ENCODE results near the gene NR2F1. TPM values are rescaled to one million over a fixed set of nuclear protein-coding genes. Genes with fewer than 3 reads are reported as not detected.

The NR2F1 gene
- polyA plus RNA-seq, 4 donors, result 195 to 266 (median 239) TPM

DNA sequence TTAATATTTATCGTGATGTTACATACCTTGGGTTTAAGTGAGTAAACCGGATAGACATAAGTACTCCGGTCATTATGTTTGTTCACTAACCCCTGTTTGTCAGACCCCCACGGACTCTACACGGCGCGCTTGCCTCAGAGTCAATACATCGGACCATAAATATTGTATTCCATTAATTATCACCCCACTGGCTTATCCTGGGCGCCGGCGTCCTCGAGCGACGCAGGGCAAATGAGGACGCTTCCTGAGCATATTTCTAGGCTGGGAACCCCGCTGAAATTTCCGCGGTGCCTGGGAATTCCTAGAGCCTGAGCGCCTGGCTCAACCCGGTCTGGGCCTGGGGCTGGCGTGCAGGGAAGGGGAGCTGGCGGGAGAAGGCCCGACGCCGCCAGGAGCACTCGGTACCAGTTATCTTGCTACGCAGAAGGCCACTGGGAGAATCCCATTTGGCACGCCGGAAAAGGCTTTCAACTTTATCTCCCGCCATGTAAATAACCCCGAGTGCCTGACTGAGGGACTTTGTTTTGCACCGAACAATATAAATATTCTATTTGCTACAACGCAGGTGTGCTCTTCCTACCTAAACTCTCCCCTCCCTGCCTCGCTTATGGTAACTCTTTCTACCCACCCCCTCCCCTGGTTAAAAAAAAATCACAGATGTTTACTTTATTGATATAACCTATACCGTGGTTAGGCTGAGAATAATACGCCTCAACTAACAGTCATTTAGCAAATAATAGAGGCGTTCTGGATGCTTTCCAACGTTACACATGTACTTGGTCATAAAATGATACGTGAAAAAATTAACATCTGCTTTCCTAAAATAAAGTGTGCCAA lies 19.4 kb downstream of the NR2F1 start:
- no peak for DNase-seq (ENCODE audit: low read depth in 4 of 4, low spot score in 3 of 4)

DNA sequence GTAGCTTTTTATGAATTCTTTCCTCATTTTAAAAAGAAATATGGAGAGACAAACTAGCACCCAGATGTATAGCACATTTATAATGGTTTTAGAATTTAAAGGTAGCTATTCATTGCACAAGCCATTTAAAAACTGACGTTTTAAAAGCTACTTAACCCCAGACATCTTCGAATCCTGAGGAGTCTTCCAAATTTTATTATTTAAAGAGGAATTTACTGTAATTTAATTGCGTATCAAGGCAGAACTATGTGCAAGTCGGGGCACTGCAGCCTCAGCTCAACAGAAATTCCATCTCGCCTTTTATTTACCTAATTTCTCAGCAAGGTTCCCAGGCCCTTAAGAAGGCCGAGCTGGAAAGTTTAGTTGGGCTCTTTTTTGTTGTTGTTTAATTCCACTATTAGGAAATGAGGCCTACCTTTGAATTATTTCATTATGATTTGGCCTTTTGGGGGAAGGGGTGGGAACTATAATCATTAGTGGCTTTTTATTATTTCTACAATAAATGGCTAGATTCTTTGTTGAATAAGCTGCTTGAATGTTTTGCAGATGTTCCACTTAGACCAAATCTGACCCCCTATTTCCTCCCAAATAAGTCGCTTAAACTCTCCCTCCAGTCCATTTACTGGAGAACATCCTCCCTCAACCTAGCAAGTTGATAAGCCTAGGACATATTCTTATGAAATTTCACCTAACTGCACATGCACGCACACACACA lies 20.2 kb downstream of the NR2F1 start:
- DNase-seq (ENCODE audit: low read depth in 4 of 4, low spot score in 3 of 4), result no peak

DNA sequence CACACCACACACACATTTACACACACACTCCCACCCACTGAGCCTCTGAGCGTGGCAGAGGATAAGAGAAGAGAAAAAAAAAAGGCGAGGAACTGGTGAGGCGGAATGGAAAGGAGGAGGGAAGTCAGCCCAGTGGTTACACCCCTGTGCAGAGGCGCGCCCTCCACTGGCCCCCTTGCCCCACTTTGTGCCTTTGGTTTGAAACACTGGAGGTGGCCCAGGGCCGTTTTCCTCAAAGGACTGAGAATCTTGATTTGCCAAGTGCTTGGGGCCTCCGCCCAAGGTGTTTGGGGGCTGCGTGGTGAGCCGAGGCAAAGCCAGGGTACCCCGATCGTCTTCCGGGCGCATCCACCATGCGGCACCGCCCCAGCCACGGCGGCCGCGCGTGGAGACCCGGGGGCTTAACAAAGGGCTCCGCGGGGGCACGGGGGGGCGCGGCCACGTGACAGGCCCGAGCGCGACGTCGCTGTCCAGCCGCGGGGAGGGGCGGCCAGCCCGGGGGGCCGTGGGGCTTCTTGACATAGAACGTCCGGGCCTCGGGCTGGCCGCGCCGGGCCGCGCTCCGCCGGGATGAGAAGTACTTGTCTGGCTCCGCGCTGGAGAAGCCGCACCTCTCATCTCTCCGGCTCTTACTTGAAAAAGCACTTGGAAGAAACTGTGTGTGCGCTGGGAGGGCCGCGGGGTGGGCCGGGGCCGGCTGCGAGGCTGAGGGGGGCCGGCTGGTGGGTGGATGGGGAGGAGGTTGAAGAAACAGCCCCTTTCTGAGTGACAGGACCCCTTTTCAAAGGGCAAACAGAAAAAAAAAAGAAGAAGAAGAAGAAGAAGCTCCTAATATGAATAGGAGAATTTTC lies 21.0 kb downstream of the NR2F1 start:
- DNase-seq (ENCODE audit: low read depth in 4 of 4, low spot score in 3 of 4), result no peak

DNA sequence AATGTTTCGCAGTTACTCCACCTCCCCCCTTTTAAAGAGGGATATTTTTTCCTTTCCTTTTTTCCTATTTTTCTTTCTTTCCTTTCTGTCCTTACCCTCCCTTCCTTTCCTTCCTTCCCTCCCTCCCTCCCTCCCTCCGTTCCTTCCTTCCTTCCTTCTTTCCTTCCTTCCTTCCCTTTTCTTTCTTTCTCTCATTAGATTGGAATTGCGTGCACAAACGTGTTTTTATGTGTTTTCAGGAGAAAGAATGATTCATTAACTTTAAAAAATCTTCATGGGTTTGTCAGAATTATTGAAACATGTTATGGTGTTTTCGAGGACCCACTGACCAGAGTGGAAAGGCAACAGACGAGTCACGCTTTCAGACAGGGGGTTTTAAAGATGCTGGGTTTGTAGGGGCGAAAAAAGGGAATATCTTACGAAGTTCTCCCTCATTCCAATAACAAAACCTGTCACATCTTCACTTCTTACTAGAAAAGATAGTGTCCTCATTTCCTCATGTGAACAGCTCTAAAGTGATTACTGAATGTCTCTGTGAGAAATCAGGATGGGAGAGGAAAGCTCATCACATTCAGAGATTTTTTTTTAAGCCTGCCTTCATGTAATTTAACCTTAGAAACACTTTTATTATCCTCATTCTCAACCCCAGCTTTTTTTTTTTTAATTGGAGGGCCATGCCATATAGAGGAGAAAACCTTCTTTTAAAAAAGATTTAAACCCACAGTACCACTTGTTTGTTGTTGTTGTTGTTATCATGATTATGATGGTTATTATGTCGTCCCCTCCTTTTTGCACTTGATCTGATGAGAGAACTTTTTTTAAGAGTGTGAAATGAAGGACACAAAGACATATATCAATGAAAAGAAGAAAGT lies 21.9 kb downstream of the NR2F1 start:
- no peak for DNase-seq (ENCODE audit: low read depth in 4 of 4, low spot score in 3 of 4)

DNA sequence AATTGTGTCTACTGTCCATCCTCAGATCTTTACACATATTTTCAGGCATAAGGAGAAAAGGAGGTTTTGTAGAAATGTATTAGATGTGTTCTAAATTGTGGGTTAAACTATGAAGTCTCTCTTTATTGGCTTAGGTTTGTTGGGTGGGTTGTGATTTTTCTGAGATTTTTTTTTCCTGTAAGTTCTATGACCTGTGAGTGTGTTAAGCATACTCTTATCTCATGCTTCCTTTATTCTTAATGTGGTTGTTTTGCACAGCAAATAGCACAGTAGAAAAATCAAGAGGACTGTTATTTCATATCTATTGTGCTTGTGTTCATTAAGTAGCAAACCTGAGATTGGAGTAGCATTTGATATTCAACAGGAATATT lies 23.3 kb downstream of the NR2F1 start:
- DNase-seq (ENCODE audit: low read depth in 4 of 4, low spot score in 3 of 4), result no peak

DNA sequence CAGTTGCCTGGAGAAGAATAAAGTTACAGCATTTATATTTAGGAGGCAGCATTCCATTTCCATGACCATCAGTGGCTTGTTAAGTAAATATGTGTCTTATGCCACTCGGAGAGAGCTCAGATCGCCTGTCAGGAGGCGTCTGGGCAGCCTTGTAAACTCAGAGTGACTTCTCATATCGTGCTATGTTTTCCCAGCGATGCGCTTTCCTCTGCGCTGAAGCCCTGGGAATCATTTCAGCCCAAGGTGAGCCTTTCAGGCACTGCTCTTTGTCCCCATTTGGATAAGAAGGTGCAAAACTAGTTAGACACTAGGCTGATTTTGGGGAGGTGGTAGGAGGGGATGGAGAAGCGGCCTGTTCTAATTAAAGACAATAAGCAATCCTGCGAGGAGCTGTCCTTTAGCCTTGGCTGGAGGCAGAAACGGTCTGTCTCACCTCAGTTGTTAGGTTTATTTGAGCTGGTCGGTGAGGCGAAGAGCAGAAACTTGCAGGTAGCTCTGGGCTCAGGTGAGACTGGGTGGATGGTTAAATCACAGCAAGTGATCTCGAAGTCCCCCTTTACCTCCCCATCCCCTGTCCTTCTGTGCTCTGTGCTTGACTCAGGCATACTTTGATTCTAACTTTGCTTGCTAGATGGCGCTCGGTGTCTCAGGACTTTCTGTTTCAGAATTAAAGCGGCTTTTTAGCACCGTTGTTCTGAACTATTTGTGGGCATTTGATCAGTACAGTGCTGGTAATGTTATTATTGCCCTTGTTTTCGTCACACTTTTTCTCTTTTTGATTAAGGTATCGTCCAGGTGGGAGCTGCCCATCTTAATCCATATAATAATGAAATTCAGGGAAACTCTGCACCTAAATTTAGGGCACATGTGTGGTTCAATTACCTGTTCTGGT lies 24.6 kb downstream of the NR2F1 start:
- no peak for DNase-seq (ENCODE audit: low read depth in 4 of 4, low spot score in 3 of 4)

DNA sequence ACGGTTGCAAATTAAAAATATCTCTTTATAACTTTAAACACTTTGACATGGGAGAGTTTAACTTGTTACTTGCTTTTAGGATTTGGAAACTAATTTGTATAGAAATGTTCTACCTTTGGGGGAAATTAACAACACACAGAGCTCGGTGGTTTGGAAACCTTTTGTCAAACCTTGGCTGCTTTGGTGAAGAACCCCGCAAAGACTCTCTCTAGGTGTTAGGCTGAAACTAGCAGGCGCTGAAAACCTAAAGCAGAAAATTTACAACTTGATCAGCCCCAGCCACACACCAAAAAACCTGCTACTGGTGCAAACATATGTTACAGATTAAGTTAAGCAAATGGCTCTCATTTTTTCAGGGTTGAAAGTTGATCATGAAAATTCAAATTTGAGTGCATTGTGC lies 25.8 kb downstream of the NR2F1 start:
- no peak for DNase-seq (ENCODE audit: low read depth in 4 of 4, low spot score in 3 of 4)

DNA sequence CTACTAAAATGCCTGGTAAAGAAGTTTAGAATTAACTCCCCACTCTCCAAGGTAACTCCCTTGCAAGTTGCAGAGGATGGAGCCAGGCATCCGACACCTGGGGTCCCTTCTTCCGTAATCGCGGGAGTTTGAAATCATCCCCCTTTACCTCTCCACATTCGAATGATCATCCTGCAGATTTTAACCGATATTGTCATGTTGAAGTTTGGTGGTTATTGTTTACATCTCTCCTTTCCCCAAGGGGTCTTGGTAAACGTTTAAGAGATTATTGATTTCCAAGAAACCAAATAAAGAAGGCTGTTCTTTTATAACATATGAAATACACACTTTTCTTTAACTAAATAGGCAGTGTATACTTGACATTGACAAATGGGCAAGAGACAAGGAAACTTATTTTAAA lies 26.7 kb downstream of the NR2F1 start:
- no peak for DNase-seq (ENCODE audit: low read depth in 4 of 4, low spot score in 3 of 4)

DNA sequence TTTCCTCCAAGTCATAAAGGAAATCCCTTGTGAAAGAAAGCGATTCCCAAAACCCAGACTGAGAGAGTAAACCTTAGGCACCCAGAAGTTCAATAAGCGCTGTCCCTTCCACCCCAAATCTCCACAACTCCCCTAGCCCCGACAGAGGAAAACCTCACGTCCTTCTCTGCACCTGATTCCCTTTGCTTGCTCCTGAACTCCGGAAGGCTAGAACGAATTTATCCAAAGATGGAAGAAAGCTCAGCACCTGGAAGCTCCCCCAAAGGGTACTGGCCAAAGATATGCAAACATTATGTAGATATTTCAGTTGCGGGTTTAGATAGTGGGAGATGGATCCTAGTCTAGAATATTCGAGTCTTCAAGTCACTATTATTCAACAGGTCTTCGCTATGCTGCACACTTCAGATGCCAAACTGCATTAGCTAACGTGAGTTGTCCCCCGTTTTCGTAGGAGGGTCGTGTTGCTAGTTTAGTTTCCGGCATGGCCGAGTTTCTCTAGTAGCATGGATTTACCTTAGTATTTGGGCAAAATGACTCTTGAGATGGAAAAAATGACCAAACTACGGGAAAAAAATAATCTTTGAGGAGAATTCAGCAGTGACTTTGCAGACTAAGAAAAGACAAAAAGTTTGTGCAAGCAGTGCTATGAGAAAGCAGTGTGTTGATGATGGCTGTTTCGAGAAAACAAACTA lies 27.7 kb downstream of the NR2F1 start:
- DNase-seq (ENCODE audit: low read depth in 4 of 4, low spot score in 3 of 4), result no peak

DNA sequence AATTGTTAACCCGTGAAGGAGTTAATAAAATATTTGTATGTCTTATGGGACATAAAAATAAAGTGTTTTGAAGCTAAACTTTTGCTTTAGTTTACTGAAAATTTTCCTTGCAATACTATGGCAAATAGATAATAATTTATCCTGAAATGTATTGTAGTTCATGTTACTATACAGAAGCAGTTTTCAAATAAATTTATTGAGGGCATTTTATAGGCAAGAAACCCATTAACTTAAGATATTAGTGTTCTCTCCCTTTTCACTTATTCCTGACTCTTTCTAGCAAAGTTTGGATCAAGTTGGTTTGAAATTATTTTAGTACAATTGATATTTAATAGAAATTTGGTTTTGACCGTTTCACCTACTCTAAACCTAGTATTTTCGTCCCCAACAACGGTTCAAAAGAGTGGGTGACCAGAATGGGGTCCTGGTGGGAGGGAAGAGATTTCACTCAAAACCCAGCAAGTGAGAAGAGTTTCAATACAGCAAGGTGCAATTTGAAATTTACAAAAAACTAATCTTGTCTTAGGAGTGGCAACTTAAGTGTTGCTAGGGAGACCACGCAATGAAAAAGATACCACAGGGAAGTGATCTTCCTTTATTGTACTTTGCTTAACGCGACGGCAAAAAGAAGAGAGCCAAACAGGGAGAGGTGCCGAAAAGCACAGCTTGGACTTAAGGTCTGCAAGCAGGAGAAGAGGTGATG lies 28.4 kb downstream of the NR2F1 start:
- no peak for DNase-seq (ENCODE audit: low read depth in 4 of 4, low spot score in 3 of 4)

DNA sequence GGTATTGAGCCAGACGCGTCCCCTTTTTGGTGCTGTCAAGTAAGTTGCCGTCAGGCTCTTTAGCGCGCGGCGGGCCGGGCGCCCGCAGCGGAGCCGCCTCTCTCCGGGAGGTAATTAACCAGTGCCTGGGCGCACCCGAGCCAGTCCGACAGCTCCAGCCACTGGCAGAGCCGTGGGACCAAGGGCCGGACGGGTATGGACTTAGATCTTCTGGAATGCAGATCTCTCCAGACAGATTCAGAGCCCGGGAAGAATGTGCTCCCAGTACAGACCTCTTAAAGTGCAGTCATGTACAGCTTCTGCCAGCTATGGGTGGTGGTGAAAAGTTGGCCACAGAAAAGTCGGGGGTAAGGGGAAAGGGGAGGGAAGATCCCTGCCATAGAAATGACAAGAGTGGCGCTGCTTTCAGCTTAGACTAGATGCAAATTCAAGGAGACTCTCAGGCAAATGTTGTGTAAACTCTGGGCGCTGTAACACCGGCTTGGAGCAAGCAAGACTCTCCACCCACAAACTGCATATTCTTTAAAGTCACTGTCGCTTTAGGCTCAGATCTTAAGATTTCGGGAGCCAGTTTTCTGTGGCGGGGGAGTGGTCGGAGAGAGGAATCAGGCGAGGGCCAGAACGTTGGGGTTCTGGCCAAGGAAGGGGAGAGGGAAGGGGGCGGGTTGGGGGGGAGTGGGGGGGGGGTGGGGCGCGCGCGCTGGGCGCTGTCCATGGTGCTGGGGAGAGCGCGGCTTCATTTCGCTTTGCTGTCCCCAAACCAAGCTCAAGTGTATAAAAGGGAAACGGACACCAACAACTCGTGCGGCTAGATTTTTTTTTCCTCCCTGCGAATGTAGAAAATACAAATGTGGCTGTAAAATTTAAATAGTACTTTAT lies 29.2 kb downstream of the NR2F1 start:
- DNase-seq (ENCODE audit: low read depth in 4 of 4, low spot score in 3 of 4), result no peak

DNA sequence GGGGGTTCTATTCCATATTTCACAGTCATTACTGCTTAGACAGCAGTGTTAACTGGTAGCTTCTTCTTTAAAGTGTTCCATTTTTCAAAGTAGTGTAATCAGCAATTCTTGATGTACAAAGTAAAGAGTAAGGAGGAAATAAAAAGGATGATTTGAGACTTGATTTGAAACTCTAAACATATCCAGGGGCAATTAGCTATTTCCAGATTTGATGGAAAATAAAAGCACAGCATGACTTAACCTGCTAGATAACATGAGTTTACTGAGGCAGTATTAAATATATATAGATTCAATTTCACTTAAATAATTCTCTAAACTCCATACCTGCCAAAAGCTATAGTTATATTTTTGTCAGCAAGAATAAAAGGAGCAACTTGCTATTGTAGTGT lies 29.8 kb downstream of the NR2F1 start:
- DNase-seq (ENCODE audit: low read depth in 4 of 4, low spot score in 3 of 4), result no peak

DNA sequence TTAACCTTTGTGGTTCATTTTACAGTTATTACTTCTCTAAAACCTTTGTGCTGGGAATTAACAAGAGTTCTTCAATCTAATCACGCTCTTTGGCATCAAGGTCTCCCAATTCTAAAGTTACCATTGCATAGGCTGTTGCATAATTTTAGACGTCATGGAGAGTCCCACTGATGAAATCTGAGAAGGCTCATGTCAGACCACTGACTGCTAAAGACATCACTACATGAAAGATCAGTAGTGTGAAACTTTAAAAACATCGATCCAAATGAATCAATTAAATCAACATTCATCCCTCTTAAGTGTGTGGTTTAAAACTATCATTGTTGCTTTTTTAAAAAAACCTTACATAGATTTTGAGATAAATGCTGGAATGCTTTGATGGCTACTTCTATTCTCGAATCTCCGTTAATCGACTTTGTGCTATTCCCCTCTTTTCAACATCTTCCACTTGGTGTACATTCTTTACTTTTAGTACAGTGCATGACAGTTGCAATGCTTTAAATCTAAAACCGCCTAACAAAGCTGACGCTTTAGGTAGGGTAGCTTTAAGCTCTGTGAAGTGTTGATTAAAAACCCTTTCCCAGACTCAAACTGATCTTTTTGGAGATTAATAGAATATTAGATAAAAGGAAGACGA lies 33.6 kb downstream of the NR2F1 start:
- DNase-seq (ENCODE audit: low read depth in 4 of 4, low spot score in 3 of 4), result no peak

DNA sequence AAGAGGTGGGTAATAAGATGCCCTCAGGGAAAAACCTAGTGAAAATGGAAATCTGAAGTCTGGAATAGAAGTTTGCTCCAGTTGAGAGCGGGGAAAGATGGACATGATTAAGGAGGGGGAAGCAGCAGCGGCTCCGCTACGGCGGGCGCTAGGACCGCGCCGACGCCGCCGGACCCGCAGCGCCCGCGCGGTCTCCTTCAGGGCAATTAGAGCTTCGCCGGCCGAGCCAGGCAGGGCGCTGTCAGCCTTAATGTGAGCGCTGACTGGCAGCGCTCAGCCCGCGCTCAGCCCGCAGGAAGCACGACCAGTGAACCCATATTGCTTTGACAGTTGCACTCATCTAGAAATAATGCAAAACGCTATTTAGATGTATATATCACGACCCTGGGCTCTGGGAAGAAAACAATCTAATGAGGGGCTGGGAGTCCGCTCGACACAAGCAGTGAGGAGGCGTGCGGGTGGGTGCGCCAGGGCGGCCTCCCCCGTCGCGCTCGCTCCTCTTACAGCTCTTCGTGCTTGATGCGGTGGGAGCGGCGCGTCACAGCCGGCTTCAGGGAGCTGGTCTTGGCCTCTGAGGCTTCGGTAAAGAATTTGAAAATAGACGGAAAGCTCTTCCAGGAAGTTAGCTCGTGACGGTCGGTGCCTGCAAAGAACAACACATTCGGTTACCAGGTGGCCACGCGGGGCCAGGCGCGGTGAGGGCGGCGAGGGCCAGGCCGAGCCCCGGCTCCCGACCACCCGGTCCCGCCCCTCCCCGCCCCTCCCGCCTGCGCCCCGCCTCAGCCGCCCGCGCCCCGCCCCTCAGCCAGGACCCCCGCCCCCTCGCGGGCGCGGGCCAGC lies 37.7 kb downstream of the NR2F1 start:
- DNase-seq (ENCODE audit: low read depth in 4 of 4, low spot score in 3 of 4), result no peak

DNA sequence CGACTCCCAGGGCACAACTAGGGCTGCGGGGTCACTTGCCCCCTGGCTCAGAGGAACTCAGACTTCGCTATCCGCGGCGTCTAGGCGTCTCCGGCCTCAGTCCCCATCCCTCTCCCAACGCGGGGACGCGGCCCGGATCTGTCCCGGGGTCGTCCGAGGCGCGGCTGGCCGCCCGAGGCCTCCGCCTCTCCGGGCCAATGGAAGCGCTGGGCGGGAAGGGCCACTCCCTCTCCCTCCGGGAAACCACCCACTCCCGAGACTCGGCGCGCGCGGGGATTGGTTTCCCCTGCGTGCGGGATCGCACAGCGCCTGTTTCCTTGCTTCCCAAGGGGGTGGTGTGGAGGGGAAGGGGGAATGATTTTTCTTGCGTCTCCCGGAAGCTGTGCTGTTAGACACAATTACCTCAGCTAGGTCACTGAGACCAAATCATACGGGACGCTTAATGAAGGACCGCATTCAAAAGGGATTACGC lies 38.3 kb downstream of the NR2F1 start:
- peak in 1 of 4 donors; percentile 78 for DNase-seq (ENCODE audit: low read depth in 4 of 4, low spot score in 3 of 4)
